B cell (primary cell): ENCODE data around the gene LARP4. TPM values are rescaled to one million over a fixed set of nuclear protein-coding genes. Genes with fewer than 3 reads are reported as not detected.

Source experiments
- ATAC-seq: fragments of 200-7000 bp; cut with Tn5 transposase; one replicate; pipeline ENCODE4 v1.10.0; 2021; ENCODE audit warnings: low read depth, mild to moderate bottlenecking, moderate number of reproducible peaks, moderate library complexity
- CTCF ChIA-PET: fragments of 350-600 bp; sonication (Branson Sonifier 250); formaldehyde crosslinking; loops from one replicate; lab custom pipeline; 2021; ENCODE audit warnings: antibody characterized with exemption, inconsistent platforms; lab: Charles Lee
- POLR2A ChIA-PET: fragments of 350-600 bp; sonication (Branson Sonifier 250); formaldehyde crosslinking; loops from one replicate; lab custom pipeline; 2021; ENCODE audit warnings: antibody characterized with exemption; lab: Charles Lee
- DNase-seq: peaks from one replicate; pipeline ENCODE4 v3.0.0; 2013
- H2AFZ ChIP-seq: 2 replicates; pipeline ENCODE4 v1.6.1; 2012; ENCODE audit warnings: mild to moderate bottlenecking, low read depth, low read length; ENCODE audit not compliant: insufficient read depth, poor library complexity, severe bottlenecking
- H3K27ac ChIP-seq, 2 donors: 1 replicate in 1 of 2; 2 replicates in 1 of 2; pipeline ENCODE4 v1.5.1; 2012 to 2013; ENCODE audit warnings: low read length in 2 of 2, mild to moderate bottlenecking in 2 of 2, moderate library complexity in 1 of 2
- H3K27me3 ChIP-seq, 4 experiments: fragments of 200-600 bp in 1 of 4; sonication (generic) in 1 of 4; replicated peaks in 1 of 4; 1 replicate in 2 of 4; 2 replicates in 2 of 4; pipeline versions ENCODE4 v1.6.1 to v1.7.0; 2013 to 2016; ENCODE audit warnings: low read length in 3 of 4, mild to moderate bottlenecking in 2 of 4, mixed read lengths in 1 of 4, moderate library complexity in 1 of 4; ENCODE audit not compliant: insufficient read depth in 4 of 4, control insufficient read depth in 3 of 4; ENCODE audit errors: control extremely low read depth in 1 of 4
- H3K36me3 ChIP-seq, 2 experiments: replicated peaks in 1 of 2; 1 replicate in 1 of 2; 2 replicates in 1 of 2; pipeline versions ENCODE4 v1.6.1 to v1.7.1; 2013; ENCODE audit warnings: low read length in 1 of 2; ENCODE audit not compliant: insufficient read depth in 2 of 2, control insufficient read depth in 1 of 2; ENCODE audit errors: control extremely low read depth in 1 of 2, extremely low read depth in 1 of 2
- H3K4me1 ChIP-seq, 2 donors: fragments of 200-600 bp in 1 of 2; sonication (generic) in 1 of 2; 1 replicate in 1 of 2; 2 replicates in 1 of 2; pipeline versions ENCODE4 v1.5.1 to v1.6.1; 2013 to 2017; ENCODE audit warnings: low read length in 2 of 2; ENCODE audit not compliant: control insufficient read depth in 2 of 2, insufficient read depth in 2 of 2
- H3K4me2 ChIP-seq: replicated peaks from 2 replicates; pipeline ENCODE3; 2012; ENCODE audit warnings: mild to moderate bottlenecking, low read depth, low read length; ENCODE audit not compliant: poor library complexity, severe bottlenecking
- H3K4me3 ChIP-seq, 5 experiments: fragments of 200-600 bp in 1 of 5; sonication (generic) in 1 of 5; 1 replicate in 3 of 5; 2 replicates in 2 of 5; pipeline versions ENCODE4 v1.5.1 to v1.7.0; 2011 to 2016; ENCODE audit warnings: low read length in 4 of 5, mild to moderate bottlenecking in 4 of 5, low read depth in 2 of 5, control low read depth in 1 of 5, moderate library complexity in 1 of 5; ENCODE audit not compliant: insufficient read depth in 1 of 5; ENCODE audit errors: control extremely low read depth in 1 of 5, extremely low read depth in 1 of 5
- H3K79me2 ChIP-seq: fragments of 200-600 bp; sonication (generic); one replicate; pipeline ENCODE4 v1.6.0; 2016; ENCODE audit warnings: low read length; ENCODE audit not compliant: control insufficient read depth, insufficient read depth
- H3K9ac ChIP-seq: fragments of 200-600 bp; sonication (generic); 2 replicates; pipeline ENCODE4 v1.6.1; 2017; ENCODE audit warnings: mild to moderate bottlenecking, low read length, moderate library complexity
- H3K9me3 ChIP-seq, 3 donors: one replicate each; pipeline versions ENCODE4 v1.6.1 to v1.7.1; 2013; ENCODE audit warnings: low read length in 2 of 3; ENCODE audit not compliant: control insufficient read depth in 2 of 3, insufficient read depth in 1 of 3; ENCODE audit errors: control extremely low read depth in 1 of 3
- H4K20me1 ChIP-seq: 2 replicates; pipeline ENCODE4 v1.6.0; 2012; ENCODE audit warnings: mild to moderate bottlenecking, low read length; ENCODE audit not compliant: insufficient read depth, control insufficient read depth, poor library complexity, severe bottlenecking
- H3K27ac Mint-ChIP-seq: one replicate; pipeline ENCODE4 v1.8.0; 2021; ENCODE audit warnings: mixed read lengths
- H3K27me3 Mint-ChIP-seq: one replicate; pipeline ENCODE4 v1.8.0; 2021; ENCODE audit warnings: mixed read lengths
- H3K4me1 Mint-ChIP-seq: one replicate; pipeline ENCODE4 v1.8.0; 2021; ENCODE audit warnings: mixed read lengths
- H3K4me3 Mint-ChIP-seq: one replicate; pipeline ENCODE4 v1.8.0; 2021; ENCODE audit warnings: mixed read lengths
- H3K9me3 Mint-ChIP-seq: one replicate; pipeline ENCODE4 v1.8.0; 2022; ENCODE audit warnings: mixed read lengths; ENCODE audit not compliant: insufficient read depth
- EZH2 ChIP-seq: IDR thresholded peaks from 2 replicates; pipeline ENCODE4 v1.6.1; 2012; ENCODE audit warnings: borderline replicate concordance, low read depth, mild to moderate bottlenecking, moderate library complexity, low read length; ENCODE audit not compliant: insufficient read depth, poor library complexity, severe bottlenecking
- WGBS: methylation state at CpG from one replicate; pipeline ENCODE4 v1.1.5; 2013; ENCODE audit warnings: missing lambda C conversion rate; ENCODE audit not compliant: insufficient coverage; 5-methylcytosine and 5-hydroxymethylcytosine counted together
- intact Hi-C: fragments of 100-400 bp; cut with micrococcal nuclease; formaldehyde crosslinking; loops from one replicate; pipeline ENCODE4 v1.10.0; 2022
- polyA plus RNA-seq: library from polyadenylated mRNA; depleted of rRNA; stranded (reverse); fragments of >200 nt; gene quantifications from 2 replicates; pipeline ENCODE4 v1.2.3, GENCODE V29; 2012
- total RNA-seq, 2 donors: library from RNA; stranded (reverse); fragments of 120-200 nt in 1 of 2; gene quantifications; 1 replicate in 1 of 2; 2 replicates in 1 of 2; pipeline versions ENCODE4 v1.2.3 to v1.2.4, GENCODE V29; 2013 to 2022
- TF ChIP-seq, protein P1 (sequence below): fragments of 200-600 bp; IDR thresholded peaks from one replicate; pipeline ENCODE4 v1.8.0; 2022; ENCODE audit warnings: antibody characterized with exemption, mild to moderate bottlenecking

The LARP4 gene
- total and polyA plus RNA-seq, 2 donors (not counting 1 experiment from before 2014, with no cell fraction given): 5.5 to 48.4 TPM

DNA sequence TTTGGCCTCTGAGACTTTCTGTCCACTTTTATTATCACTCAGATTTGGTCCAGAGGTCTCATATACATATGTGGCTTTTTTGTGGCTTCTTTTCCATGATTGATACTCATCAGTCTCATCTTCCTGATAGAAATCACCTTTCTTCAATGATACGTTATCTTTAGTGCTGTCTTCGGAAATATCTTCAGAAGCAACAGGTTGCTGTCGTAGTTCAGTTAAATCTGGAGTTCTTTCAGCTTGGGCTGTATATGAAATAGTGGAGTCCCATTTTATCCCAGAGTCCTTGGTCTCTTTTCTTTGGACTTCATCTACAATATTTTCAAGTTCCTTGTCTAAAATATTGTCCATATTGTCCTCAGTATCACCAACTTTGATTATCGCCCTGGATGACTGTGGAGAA is 45.3 kb upstream of the LARP4 start:
- intact Hi-C loops: no loop called here
- H3K36me3 ChIP-seq: no peaks in the 10 kb centered on the region
- no peaks in the 10 kb centered on the region for H3K9me3 Mint-ChIP-seq
- CTCF ChIA-PET: no interaction called here
- H4K20me1 ChIP-seq: no peaks in the 10 kb centered on the region
- ATAC-seq (no peak), DNase-seq (no peak)
- H3K27ac ChIP-seq: no peak overlapping the region
- H3K4me1 ChIP-seq: no peaks in the 10 kb centered on the region
- no peak overlapping the region for H3K27ac Mint-ChIP-seq
- H3K4me3 ChIP-seq: no peak overlapping the region
- POLR2A ChIA-PET: no interaction called here
- H3K4me3 Mint-ChIP-seq: no peak overlapping the region
- no peaks in the 10 kb centered on the region for H3K27me3 ChIP-seq
- H3K9me3 ChIP-seq: no peaks in the 10 kb centered on the region
- H3K9ac ChIP-seq: no peak overlapping the region
- WGBS: 100% methylated on average over 1 of the region's 4 CpGs
- TF ChIP-seq EZH2: no peak
- H2AFZ ChIP-seq: no peak overlapping the region
- no peaks in the 10 kb centered on the region for H3K4me1 Mint-ChIP-seq
- H3K27me3 Mint-ChIP-seq: no peaks in the 10 kb centered on the region
- no peak overlapping the region for H3K4me2 ChIP-seq
- no peaks in the 10 kb centered on the region for H3K79me2 ChIP-seq

DNA sequence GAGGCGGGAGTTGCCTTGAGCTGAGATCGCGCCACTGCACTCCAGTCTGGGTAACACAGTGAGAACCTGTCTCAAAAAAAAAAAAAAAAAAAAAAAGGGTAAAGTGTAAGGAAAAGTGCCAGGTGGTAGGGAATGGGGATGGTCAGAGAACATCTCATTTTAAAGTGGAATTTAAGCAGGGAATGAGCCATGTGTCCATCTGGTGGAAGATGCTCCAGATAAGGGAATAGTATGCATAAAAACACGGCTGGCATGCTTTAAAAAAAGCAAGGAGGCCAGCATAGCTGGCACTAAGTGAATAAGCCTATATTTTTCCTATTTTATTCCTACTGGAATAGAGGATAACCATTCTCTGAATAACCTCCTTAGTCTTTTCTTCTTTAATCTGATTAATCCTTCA is 38.0 kb upstream of the LARP4 start:
- H3K9me3 ChIP-seq: no peaks in the 10 kb centered on the region
- H3K36me3 ChIP-seq: no peaks in the 10 kb centered on the region
- no peaks in the 10 kb centered on the region for H4K20me1 ChIP-seq
- CTCF ChIA-PET: no interaction called here
- no peak overlapping the region for H2AFZ ChIP-seq
- no peaks in the 10 kb centered on the region for H3K4me1 ChIP-seq
- WGBS: 92% methylated on average over 3 of the region's 4 CpGs
- DNase-seq: no peak
- intact Hi-C loops: no loop called here
- H3K4me2 ChIP-seq: no peak overlapping the region
- Mint-ChIP-seq H3K4me1 (no peaks in the 10 kb centered on the region), H3K4me3 (no peak overlapping the region), H3K9me3 (no peaks in the 10 kb centered on the region), H3K27ac (no peak overlapping the region), H3K27me3 (no peaks in the 10 kb centered on the region)
- H3K27ac ChIP-seq: no peak overlapping the region
- ATAC-seq: no peak
- TF ChIP-seq, protein P1, sequence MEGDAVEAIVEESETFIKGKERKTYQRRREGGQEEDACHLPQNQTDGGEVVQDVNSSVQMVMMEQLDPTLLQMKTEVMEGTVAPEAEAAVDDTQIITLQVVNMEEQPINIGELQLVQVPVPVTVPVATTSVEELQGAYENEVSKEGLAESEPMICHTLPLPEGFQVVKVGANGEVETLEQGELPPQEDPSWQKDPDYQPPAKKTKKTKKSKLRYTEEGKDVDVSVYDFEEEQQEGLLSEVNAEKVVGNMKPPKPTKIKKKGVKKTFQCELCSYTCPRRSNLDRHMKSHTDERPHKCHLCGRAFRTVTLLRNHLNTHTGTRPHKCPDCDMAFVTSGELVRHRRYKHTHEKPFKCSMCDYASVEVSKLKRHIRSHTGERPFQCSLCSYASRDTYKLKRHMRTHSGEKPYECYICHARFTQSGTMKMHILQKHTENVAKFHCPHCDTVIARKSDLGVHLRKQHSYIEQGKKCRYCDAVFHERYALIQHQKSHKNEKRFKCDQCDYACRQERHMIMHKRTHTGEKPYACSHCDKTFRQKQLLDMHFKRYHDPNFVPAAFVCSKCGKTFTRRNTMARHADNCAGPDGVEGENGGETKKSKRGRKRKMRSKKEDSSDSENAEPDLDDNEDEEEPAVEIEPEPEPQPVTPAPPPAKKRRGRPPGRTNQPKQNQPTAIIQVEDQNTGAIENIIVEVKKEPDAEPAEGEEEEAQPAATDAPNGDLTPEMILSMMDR: no peak
- TF ChIP-seq EZH2: no peak
- no peak overlapping the region for H3K9ac ChIP-seq
- H3K4me3 ChIP-seq: no peak overlapping the region
- no peaks in the 10 kb centered on the region for H3K27me3 ChIP-seq
- POLR2A ChIA-PET: no interaction called here
- no peaks in the 10 kb centered on the region for H3K79me2 ChIP-seq
